Right ventricle myocardium superior (tissue), 1 donor: ENCODE measurements around the gene ZNF48. TPM values are rescaled to one million over a fixed set of nuclear protein-coding genes. Genes with fewer than 3 reads are reported as not detected.

ENCODE experiments used
- ATAC-seq: fragments of 200-7000 bp; cut with Tn5 transposase; one replicate; pipeline ENCODE4 v1.9.1; 2020; ENCODE audit warnings: mild to moderate bottlenecking; ENCODE audit not compliant: poor library complexity
- DNase-seq: peaks from one replicate; pipeline ENCODE4 v3.0.0-alpha.2; 2020
- intact Hi-C: fragments of 100-400 bp; cut with DNase I; formaldehyde crosslinking; loops from one replicate; pipeline ENCODE4 v1.11.2; 2022
- long read RNA-seq: library from polyadenylated mRNA; unstranded; transcript quantifications from one replicate; pipeline ENCODE4 v2.0.0, GENCODE V29; 2021
- total RNA-seq: library from RNA; stranded (reverse); fragmentation: NEBNext Ultra II Directional; extraction: Animal tissue kit (Norgen Biotek cat#: 25700); gene quantifications from one replicate; pipeline ENCODE4 v1.2.1, GENCODE V29; 2021
- donor health status: DM: no; HTN: yes; CAD: no; lungs with severe emphysema.

The ZNF48 gene
- total RNA-seq = 5.1 TPM
- long read RNA-seq, transcript ZNF48-201 (2 exons, 3,234 nt) = major isoform, 11 of 24 reads
- long read RNA-seq, transcript ZNF48-203 (3 exons, 912 nt) = minor isoform, 6 of 24 reads
- long read RNA-seq, partial matches to known transcripts = 4 of 24 reads
- long read RNA-seq, other reads (novel, unspliced or antisense) = 3 of 24 reads

- peak; percentile 92 for DNase-seq
- ATAC-seq = peak; percentile 97
- intact Hi-C loops = no loop called here
Measured at GRCh38 chr16:30395155-30395991, at the start of gene ZNF48. ZNF48 (plus strand) TSS chr16:30395420; CDS start chr16:30395795, 375 bp downstream.

- ATAC-seq (no peak), DNase-seq (no peak)
- intact Hi-C loops = no loop called here
Measured at GRCh38 chr16:30346286-30346685, 48.9 kb upstream of the ZNF48 start.

GRCh38 chr16:30348113-30348512 lies 47.1 kb upstream of the ZNF48 start:
- DNase-seq = no peak
- intact Hi-C loops = no loop called here
- ATAC-seq = no peak

- ATAC-seq = no peak
- intact Hi-C loops = no loop called here
- no peak for DNase-seq
Measured at GRCh38 chr16:30348929-30349328, 46.3 kb upstream of the ZNF48 start.

GRCh38 chr16:30349675-30350074 lies 45.5 kb upstream of the ZNF48 start:
- intact Hi-C loops = loop anchor here (10.0 kb wide), 1 partner anchor 55 kb away; the partner anchor contains the start of gene ZNF771
- DNase-seq (no peak), ATAC-seq (no peak)

GRCh38 chr16:30350134-30350871 lies 44.9 kb upstream of the ZNF48 start:
- intact Hi-C loops = loop anchor here (10.0 kb wide), 1 partner anchor 54 kb away; the partner anchor contains the start of gene ZNF771
- ATAC-seq = no peak
- no peak for DNase-seq

GRCh38 chr16:30351001-30351441 lies 44.2 kb upstream of the ZNF48 start:
- intact Hi-C loops = loop anchor here (10.0 kb wide), 1 partner anchor 54 kb away; the partner anchor contains the start of gene ZNF771
- ATAC-seq (no peak), DNase-seq (peak; percentile 24)

- intact Hi-C loops = loop anchor here (10.0 kb wide), 1 partner anchor 53 kb away; the partner anchor contains the start of gene ZNF771
- ATAC-seq (peak; percentile 45), DNase-seq (peak; percentile 87)
Measured at GRCh38 chr16:30351586-30352419, 43.4 kb upstream of the ZNF48 start.

- ATAC-seq (no peak), DNase-seq (peak; percentile 16)
- intact Hi-C loops = loop anchor here (10.0 kb wide), 1 partner anchor 52 kb away; the partner anchor contains the start of gene ZNF771
Measured at GRCh38 chr16:30352488-30353401, 42.5 kb upstream of the ZNF48 start.

- intact Hi-C loops = loop anchor here (10.0 kb wide), 1 partner anchor 51 kb away; the partner anchor contains the start of gene ZNF771
- DNase-seq (peak; percentile 37), ATAC-seq (no peak)
Measured at GRCh38 chr16:30353438-30354129, 41.6 kb upstream of the ZNF48 start.

- ATAC-seq (peak; percentile 19), DNase-seq (peak; percentile 36)
- intact Hi-C loops = loop anchor here (10.0 kb wide), 1 partner anchor 50 kb away; the partner anchor contains the start of gene ZNF771
Measured at GRCh38 chr16:30354423-30355143, 40.6 kb upstream of the ZNF48 start.

- DNase-seq (peak; percentile 97), ATAC-seq (peak; percentile 92)
- intact Hi-C loops = loop anchor here (10.0 kb wide), 1 partner anchor 49 kb away; the partner anchor contains the start of gene ZNF771
Measured at GRCh38 chr16:30355144-30355953, 39.9 kb upstream of the ZNF48 start, which contains the start of gene CD2BP2. CD2BP2 (minus strand) TSS chr16:30355308; CDS start chr16:30354681, 627 bp downstream.

GRCh38 chr16:30355954-30356308 lies 39.3 kb upstream of the ZNF48 start:
- no peak for ATAC-seq
- intact Hi-C loops = loop anchor here (10.0 kb wide), 1 partner anchor 49 kb away; the partner anchor contains the start of gene ZNF771

GRCh38 chr16:30356401-30357084 lies 38.7 kb upstream of the ZNF48 start:
- intact Hi-C loops = loop anchor here (10.0 kb wide), 1 partner anchor 48 kb away; the partner anchor contains the start of gene ZNF771
- no peak for ATAC-seq
- peak; percentile 45 for DNase-seq

More at GRCh38 chr16:30355954-30356308, 39.3 kb upstream of the ZNF48 start:
- DNase-seq = no peak
